GM21360 (cell line): ENCODE data around the gene TBC1D4.
"Not testable (repeated sequence)": the region's sequence is repeated elsewhere in the genome, so short reads cannot be mapped to it uniquely, and the experiment has no call there.

Source experiments
- ATAC-seq: cut with Tn5 transposase; IDR thresholded peaks from one replicate; pipeline ENCODE4 v1.9.1; 2021; ENCODE audit warnings: mild to moderate bottlenecking, moderate library complexity; ENCODE audit not compliant: unreplicated experiment

Gene TBC1D4

GRCh38 chr13:75364131-75364713 is 117.7 kb downstream of the TBC1D4 start:
- ATAC-seq, result no peak

GRCh38 chr13:75363371-75363770 is 118.6 kb downstream of the TBC1D4 start:
- no peak for ATAC-seq

GRCh38 chr13:75362026-75362425 is 119.9 kb downstream of the TBC1D4 start:
- ATAC-seq, result no peak

- ATAC-seq, result no peak
Observed at GRCh38 chr13:75360170-75360569, 121.8 kb downstream of the TBC1D4 start.

- ATAC-seq, result no peak
Observed at GRCh38 chr13:75359266-75359665, 122.7 kb downstream of the TBC1D4 start.

GRCh38 chr13:75357576-75358289 is 124.2 kb downstream of the TBC1D4 start:
- ATAC-seq, result peak; percentile 89

- no peak for ATAC-seq
Observed at GRCh38 chr13:75356421-75356820, 125.5 kb downstream of the TBC1D4 start.

GRCh38 chr13:75355609-75356008 is 126.4 kb downstream of the TBC1D4 start:
- ATAC-seq, result no peak

GRCh38 chr13:75353781-75354193 is 128.2 kb downstream of the TBC1D4 start:
- ATAC-seq, result no peak

- no peak for ATAC-seq
Observed at GRCh38 chr13:75352641-75353327, 129.2 kb downstream of the TBC1D4 start.

- ATAC-seq, result not testable (repeated sequence)
Observed at GRCh38 chr13:75351538-75351937, 130.4 kb downstream of the TBC1D4 start.

GRCh38 chr13:75347925-75348324 is 134.0 kb downstream of the TBC1D4 start:
- ATAC-seq, result no peak

GRCh38 chr13:75347457-75347856 is 134.5 kb downstream of the TBC1D4 start:
- no peak for ATAC-seq

GRCh38 chr13:75345193-75345592 is 136.8 kb downstream of the TBC1D4 start:
- ATAC-seq, result no peak

GRCh38 chr13:75341028-75341427 is 140.9 kb downstream of the TBC1D4 start:
- peak; percentile 79 for ATAC-seq

- ATAC-seq, result no peak
Observed at GRCh38 chr13:75339635-75340374, 142.2 kb downstream of the TBC1D4 start.

- no peak for ATAC-seq
Observed at GRCh38 chr13:75334634-75335447, 147.1 kb downstream of the TBC1D4 start.

- no peak for ATAC-seq
Observed at GRCh38 chr13:75333103-75333502, 148.9 kb downstream of the TBC1D4 start.

- ATAC-seq, result no peak
Observed at GRCh38 chr13:75331792-75332349, 150.1 kb downstream of the TBC1D4 start.

GRCh38 chr13:75330770-75331169 is 151.2 kb downstream of the TBC1D4 start:
- no peak for ATAC-seq
